ENCODE results near the gene ZNF487.
A peak's percentile ranks its signal among the peaks of the same experiment; 100 is the strongest.
"Not testable (repeated sequence)": the region's sequence is repeated elsewhere in the genome, so short reads cannot be mapped to it uniquely, and the experiment has no call there.

Gene ZNF487

GRCh38 chr10:43444323-43444722, 7.4 kb downstream of the ZNF487 start:
- DNase-seq: no peak

- no peak for DNase-seq
Observed at GRCh38 chr10:43444897-43445466, 8.1 kb downstream of the ZNF487 start.

GRCh38 chr10:43446219-43447017, 9.5 kb downstream of the ZNF487 start:
- not testable (repeated sequence) for DNase-seq

- no peak for DNase-seq
Observed at GRCh38 chr10:43448742-43449141, 11.8 kb downstream of the ZNF487 start.

- DNase-seq: no peak
Observed at GRCh38 chr10:43452356-43452914, 15.5 kb downstream of the ZNF487 start.

GRCh38 chr10:43453266-43453831, 16.4 kb downstream of the ZNF487 start:
- DNase-seq: no peak

- peak in 1 of 3 experiments; percentile 6 for DNase-seq
Observed at GRCh38 chr10:43454025-43454424, 17.1 kb downstream of the ZNF487 start.

GRCh38 chr10:43456561-43456960, 19.6 kb downstream of the ZNF487 start:
- not testable (repeated sequence) for DNase-seq

GRCh38 chr10:43458227-43458626, 21.3 kb downstream of the ZNF487 start:
- no peak for DNase-seq

- peak; percentile 37 to 84 (median 49) for DNase-seq
Observed at GRCh38 chr10:43461950-43462349, 25.0 kb downstream of the ZNF487 start.

GRCh38 chr10:43465086-43465735, 28.3 kb downstream of the ZNF487 start:
- DNase-seq: not testable (repeated sequence)

- not testable (repeated sequence) for DNase-seq
Observed at GRCh38 chr10:43465736-43466120, 28.8 kb downstream of the ZNF487 start.

GRCh38 chr10:43471146-43471545, 34.2 kb downstream of the ZNF487 start:
- no peak for DNase-seq

GRCh38 chr10:43471935-43472720, 35.2 kb downstream of the ZNF487 start:
- DNase-seq: no peak

GRCh38 chr10:43479275-43479674, 42.4 kb downstream of the ZNF487 start:
- DNase-seq: no peak

- no peak for DNase-seq
Observed at GRCh38 chr10:43482319-43483078, 45.6 kb downstream of the ZNF487 start.

- no peak for DNase-seq
Observed at GRCh38 chr10:43491855-43492254, 54.9 kb downstream of the ZNF487 start.

- peak in 1 of 3 experiments; percentile 0 for DNase-seq
Observed at GRCh38 chr10:43502931-43503330, 66.0 kb downstream of the ZNF487 start.

GRCh38 chr10:43524434-43525247, 87.7 kb downstream of the ZNF487 start:
- no peak for DNase-seq
